ENCODE measurements around the gene RFX8.
A peak's percentile ranks its signal among the peaks of the same experiment; 100 is the strongest.

RFX8 gene

DNA sequence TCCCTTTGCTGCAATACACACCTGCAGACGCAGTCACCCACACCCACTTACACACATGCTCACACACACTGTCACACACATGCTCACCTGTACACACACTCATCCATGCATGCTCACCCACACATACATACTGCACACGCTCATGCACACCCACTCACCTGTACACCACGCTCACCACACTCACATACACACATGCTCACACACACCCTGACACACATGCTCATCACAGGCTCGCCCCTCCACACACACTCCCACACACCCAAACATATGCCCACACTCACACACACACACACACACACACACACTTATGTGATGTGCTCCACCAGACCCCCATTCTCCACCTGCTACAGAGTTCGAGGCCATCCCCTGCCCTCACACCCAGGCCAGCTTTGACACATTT is 64.8 kb downstream of the RFX8 start:
- no peak for DNase-seq (ENCODE audit: low read depth)

- DNase-seq (ENCODE audit: low read depth): no peak
These were observed 65.2 kb downstream of the RFX8 start for GRCh38 chr2:101409699-101410098.

- DNase-seq (ENCODE audit: low read depth): no peak
These were observed 66.0 kb downstream of the RFX8 start for GRCh38 chr2:101408925-101409324.

DNA sequence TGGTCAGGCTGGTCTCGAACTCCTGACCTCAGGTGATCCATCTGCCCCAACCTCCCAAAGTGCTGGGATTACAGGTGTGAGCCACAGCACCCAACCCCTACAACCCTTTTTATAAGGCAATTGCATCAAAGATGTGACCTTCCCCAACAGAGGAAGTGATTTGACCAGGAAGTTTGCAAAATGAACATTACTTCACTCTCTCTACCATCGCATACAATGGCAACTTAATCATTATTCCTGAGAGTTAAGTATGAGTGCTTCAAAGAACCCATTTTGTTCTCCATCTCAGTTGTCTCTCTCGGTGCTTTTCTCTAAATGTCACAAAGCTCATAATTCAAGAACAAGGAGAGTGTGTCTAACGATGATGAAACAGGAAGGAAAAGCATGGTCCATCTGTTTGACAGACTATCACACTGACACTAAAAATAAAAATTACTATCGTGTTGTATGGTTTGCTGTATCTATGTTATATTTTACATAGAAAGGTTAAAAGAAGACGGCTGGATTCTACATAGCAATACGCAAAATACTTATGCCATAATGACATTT is 69.5 kb downstream of the RFX8 start:
- DNase-seq (ENCODE audit: low read depth): no peak

DNA sequence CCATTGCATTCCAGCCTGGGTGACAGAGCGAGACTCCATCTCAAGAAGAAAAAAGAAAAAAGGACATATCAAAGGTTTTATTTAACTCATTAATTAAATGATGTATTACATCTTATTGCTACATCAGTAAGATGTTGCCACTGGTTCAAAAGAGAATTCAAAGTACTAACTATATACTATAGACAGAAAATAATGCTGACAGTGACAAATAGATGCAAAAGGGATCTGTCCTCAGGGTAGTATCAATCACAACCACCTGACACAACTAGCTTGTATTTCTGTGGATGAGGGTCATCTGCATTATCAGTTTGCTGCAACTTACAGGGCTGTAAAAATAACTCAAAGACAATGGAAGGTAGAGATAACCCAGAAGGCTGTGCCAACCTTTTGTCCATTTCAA is 71.2 kb downstream of the RFX8 start:
- no peak for DNase-seq (ENCODE audit: low read depth)

DNA sequence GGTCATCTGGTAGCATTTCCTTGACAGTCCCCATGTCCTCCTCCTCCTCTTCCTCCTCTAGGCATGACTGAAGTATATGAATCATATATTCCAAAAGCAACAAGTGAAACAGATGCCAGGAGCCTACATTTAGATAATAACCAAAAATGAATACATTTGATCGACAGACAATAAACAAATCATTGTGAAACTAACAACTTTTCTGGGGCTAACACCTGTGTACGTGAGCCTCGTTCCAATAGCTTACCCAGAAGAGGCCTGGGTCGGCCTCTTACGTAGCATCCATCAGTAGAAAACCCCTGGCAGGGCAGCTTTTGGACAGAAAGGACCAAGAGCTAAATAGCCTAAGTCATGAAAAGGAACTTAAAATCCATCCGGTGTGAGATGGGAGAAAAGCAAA is 72.3 kb downstream of the RFX8 start:
- DNase-seq (ENCODE audit: low read depth): no peak

GRCh38 chr2:101401906-101402305 is 73.0 kb downstream of the RFX8 start:
- DNase-seq (ENCODE audit: low read depth): no peak

GRCh38 chr2:101401326-101401665 is 73.6 kb downstream of the RFX8 start:
- DNase-seq (ENCODE audit: low read depth): no peak

GRCh38 chr2:101400506-101401325 is 74.2 kb downstream of the RFX8 start:
- no peak for DNase-seq (ENCODE audit: low read depth)

DNA sequence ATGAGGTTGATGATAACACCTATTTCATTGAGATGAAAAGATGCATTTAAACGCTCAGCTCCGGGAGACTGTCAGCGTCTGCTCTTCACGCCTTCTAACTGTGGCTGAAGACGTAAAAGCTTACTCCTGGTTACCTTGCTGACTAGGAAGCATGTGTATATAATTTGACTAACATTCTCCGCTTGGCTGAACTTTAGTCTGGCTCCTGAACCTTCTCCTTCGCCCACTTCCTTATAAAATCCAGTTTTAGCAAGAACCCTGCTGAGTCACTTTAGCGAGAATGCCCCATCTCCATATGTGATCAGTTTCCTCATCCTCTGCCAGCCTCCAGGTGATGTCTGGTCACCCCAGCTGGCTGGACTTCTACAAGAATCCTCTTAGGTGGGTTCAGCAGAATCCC is 74.9 kb downstream of the RFX8 start:
- DNase-seq (ENCODE audit: low read depth): no peak

DNA sequence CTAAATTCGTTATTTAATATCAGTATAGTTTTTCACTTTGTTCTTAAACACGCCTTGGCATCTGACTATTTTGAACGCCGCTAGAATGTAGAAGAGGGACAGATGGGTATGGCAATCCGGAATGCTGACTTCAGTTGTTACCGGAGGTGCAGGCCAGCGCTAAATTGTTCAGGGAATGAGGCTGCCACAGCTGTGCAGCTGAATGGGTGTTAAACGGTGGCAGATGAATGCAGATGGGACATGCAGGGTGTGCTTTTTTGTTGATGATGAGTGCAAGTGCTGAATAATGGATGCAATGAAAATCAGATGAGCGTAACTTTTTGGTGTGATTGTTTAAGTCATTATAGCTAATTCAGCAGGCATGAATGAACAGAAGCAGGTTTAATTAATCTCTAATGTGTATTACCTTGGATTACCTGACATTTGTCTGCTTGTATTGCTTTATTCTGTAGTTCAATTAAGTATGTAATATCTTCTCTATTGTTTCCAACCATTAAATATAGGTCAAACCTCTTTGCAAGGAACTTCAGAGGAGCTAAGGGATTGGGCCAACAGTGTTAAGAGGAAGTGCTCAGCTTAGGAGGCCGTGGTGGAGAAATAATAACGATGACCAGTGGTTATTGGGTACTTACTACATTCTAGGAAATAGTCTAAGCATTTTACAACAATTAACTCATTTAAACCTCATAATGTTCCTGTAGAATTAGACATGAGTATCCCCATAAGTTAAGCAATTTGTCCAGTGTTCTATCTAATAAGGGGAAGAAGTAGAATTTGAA is 75.7 kb downstream of the RFX8 start:
- DNase-seq (ENCODE audit: low read depth): no peak

GRCh38 chr2:101398116-101398821 is 76.6 kb downstream of the RFX8 start:
- no peak for DNase-seq (ENCODE audit: low read depth)

DNA sequence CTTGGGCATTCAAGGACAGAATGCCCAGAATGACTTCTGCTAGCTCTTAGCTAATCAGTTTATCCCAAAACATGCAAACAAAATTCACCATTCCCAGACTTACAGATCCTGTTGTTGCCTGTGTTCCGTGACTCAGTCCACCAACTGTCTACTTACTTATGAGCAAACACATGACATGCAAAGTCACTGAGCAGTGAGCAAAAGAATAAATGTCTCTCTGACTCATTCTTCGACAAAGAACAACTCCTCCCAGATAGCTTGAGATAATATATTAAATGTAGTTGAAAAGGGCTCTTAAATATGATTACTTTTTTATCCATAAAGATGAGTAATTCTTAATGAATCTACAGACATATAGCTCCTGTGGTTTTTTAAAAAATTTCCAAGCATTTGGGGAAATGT is 78.6 kb downstream of the RFX8 start:
- no peak for DNase-seq (ENCODE audit: low read depth)

GRCh38 chr2:101395545-101396315 is 79.2 kb downstream of the RFX8 start:
- no peak for DNase-seq (ENCODE audit: low read depth)

- DNase-seq (ENCODE audit: low read depth): no peak
These were observed 86.7 kb downstream of the RFX8 start for GRCh38 chr2:101388232-101388631.

GRCh38 chr2:101387151-101387834 is 87.6 kb downstream of the RFX8 start, which contains the start of gene CREG2:
Gene CREG2, minus strand, starts transcription at chr2:101387503. Its CDS starts 46 bp downstream, at chr2:101387457.
- peak; percentile 66 for DNase-seq (ENCODE audit: low read depth)

GRCh38 chr2:101386599-101387150 is 88.2 kb downstream of the RFX8 start:
- no peak for DNase-seq (ENCODE audit: low read depth)

- DNase-seq (ENCODE audit: low read depth): no peak
These were observed 91.8 kb downstream of the RFX8 start for GRCh38 chr2:101383016-101383541.

- DNase-seq (ENCODE audit: low read depth): no peak
These were observed 92.5 kb downstream of the RFX8 start for GRCh38 chr2:101382442-101382841.

GRCh38 chr2:101380376-101380775 is 94.5 kb downstream of the RFX8 start:
- no peak for DNase-seq (ENCODE audit: low read depth)

GRCh38 chr2:101379091-101379490 is 95.8 kb downstream of the RFX8 start:
- no peak for DNase-seq (ENCODE audit: low read depth)
